Ascending aorta (tissue), 2 donors: ENCODE results near the gene HPS4. TPM values are rescaled to one million over a fixed set of nuclear protein-coding genes. Genes with fewer than 3 reads are reported as not detected.

Source experiments
- DNase-seq, 2 donors: peaks; one replicate each; pipeline ENCODE4 v3.0.0-alpha.2; 2019; ENCODE audit warnings: low spot score in 2 of 2
- H3K27ac ChIP-seq, 2 donors: fragments of 200-600 bp; sonication (generic); one replicate each; pipeline ENCODE4 v1.5.1; 2016 to 2017; ENCODE audit warnings: mild to moderate bottlenecking in 1 of 2
- H3K27me3 ChIP-seq: fragments of 200-600 bp; sonication (generic); one replicate; pipeline ENCODE4 v1.5.1; 2017
- H3K36me3 ChIP-seq, 2 donors: fragments of 200-600 bp; sonication (generic); one replicate each; pipeline ENCODE4 v1.5.1; 2016
- H3K4me1 ChIP-seq, 2 donors: fragments of 200-600 bp; sonication (generic); one replicate each; pipeline ENCODE4 v1.5.1; 2016 to 2017; ENCODE audit warnings: mild to moderate bottlenecking in 1 of 2
- H3K4me3 ChIP-seq, 2 donors: fragments of 200-600 bp; sonication (generic); one replicate each; pipeline ENCODE4 v1.5.1; 2016 to 2017; ENCODE audit warnings: mild to moderate bottlenecking in 1 of 2
- H3K9me3 ChIP-seq, 2 donors: fragments of 200-600 bp; sonication (generic); one replicate each; pipeline ENCODE4 v1.5.1; 2016
- intact Hi-C: fragments of 100-400 bp; cut with DNase I; formaldehyde crosslinking; loops from one replicate; pipeline ENCODE4 v1.15.1; 2023
- total RNA-seq: library from RNA; depleted of rRNA; stranded (reverse); fragments of >200 nt; gene quantifications from one replicate; pipeline ENCODE4 v1.1.0, GENCODE V29; 2016
- TF ChIP-seq, protein P1 (sequence below), 3 experiments: fragments of 200-600 bp in 2 of 3; fragments of 450-650 bp in 1 of 3; sonication (generic) in 2 of 3; IDR thresholded peaks; one replicate each; pipeline ENCODE4 v1.5.1; 2016 to 2019; ENCODE audit warnings: antibody characterized with exemption in 3 of 3, mild to moderate bottlenecking in 1 of 3, moderate library complexity in 1 of 3

The HPS4 gene
- total RNA-seq, 1 donor from 2014 or later: 39.3 TPM

- peak in 1 of 2 donors; percentile 27 for DNase-seq
- Histone ChIP-seq H3K27ac (no peak overlapping the region), H3K4me3 (no peak overlapping the region), H3K27me3 (no peaks in the 10 kb centered on the region), H3K9me3 (no peaks in the 10 kb centered on the region), H3K36me3 (peaks cover 7 to 13% of the 10 kb centered on the region in 2 donors), H3K4me1 (no peaks in the 10 kb centered on the region)
- intact Hi-C loops: no loop called here
- TF ChIP-seq, protein P1, sequence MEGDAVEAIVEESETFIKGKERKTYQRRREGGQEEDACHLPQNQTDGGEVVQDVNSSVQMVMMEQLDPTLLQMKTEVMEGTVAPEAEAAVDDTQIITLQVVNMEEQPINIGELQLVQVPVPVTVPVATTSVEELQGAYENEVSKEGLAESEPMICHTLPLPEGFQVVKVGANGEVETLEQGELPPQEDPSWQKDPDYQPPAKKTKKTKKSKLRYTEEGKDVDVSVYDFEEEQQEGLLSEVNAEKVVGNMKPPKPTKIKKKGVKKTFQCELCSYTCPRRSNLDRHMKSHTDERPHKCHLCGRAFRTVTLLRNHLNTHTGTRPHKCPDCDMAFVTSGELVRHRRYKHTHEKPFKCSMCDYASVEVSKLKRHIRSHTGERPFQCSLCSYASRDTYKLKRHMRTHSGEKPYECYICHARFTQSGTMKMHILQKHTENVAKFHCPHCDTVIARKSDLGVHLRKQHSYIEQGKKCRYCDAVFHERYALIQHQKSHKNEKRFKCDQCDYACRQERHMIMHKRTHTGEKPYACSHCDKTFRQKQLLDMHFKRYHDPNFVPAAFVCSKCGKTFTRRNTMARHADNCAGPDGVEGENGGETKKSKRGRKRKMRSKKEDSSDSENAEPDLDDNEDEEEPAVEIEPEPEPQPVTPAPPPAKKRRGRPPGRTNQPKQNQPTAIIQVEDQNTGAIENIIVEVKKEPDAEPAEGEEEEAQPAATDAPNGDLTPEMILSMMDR (IDR thresholded peaks at IDR 0.05): no peak
Measured at GRCh38 chr22:26446808-26447515, 36.6 kb downstream of the HPS4 start.

DNA sequence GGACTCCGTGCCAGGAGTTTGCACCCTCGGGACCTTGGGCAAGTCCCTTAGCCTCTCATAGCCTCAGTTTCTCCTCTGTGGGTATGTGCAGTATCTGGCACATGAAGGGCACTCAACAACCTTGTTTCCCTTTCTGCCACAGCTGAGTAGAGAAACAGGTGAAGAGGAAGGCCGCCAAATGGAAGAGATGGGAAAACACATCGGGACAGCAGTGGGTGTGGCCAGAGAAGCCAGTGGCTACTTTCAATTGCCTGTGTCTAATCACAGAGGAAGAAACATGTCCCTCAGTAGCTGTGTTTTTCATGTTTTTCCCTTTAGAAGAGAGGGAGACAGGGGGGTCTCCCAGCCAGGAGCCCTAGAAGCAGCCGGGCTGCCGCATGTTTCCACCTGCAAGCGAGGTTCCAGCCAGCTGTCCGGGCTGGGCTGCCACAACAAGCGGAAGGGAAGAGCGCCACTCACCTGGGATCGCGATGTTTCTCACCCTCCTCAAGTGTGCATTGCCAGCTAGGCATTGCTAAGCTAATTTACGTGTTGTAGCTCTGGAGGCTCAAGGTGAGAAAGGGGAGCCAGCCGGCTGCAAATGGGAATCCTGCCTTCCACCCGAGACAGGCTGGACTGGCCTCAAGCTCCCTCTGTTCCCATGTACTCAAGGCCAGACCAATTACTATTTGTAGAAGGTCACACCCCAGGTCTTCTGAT is 37.9 kb downstream of the HPS4 start:
- no peak for DNase-seq
- intact Hi-C loops: no loop called here
- TF ChIP-seq, protein P1 (IDR thresholded peaks at IDR 0.05): no peak
- no peaks in the 10 kb centered on the region for H3K9me3 ChIP-seq
- H3K4me3 ChIP-seq: no peak overlapping the region
- no peaks in the 10 kb centered on the region for H3K27me3 ChIP-seq
- no peaks in the 10 kb centered on the region for H3K4me1 ChIP-seq
- no peak overlapping the region for H3K27ac ChIP-seq
- H3K36me3 ChIP-seq: peaks cover 0 to 2% of the 10 kb centered on the region in 2 donors

DNA sequence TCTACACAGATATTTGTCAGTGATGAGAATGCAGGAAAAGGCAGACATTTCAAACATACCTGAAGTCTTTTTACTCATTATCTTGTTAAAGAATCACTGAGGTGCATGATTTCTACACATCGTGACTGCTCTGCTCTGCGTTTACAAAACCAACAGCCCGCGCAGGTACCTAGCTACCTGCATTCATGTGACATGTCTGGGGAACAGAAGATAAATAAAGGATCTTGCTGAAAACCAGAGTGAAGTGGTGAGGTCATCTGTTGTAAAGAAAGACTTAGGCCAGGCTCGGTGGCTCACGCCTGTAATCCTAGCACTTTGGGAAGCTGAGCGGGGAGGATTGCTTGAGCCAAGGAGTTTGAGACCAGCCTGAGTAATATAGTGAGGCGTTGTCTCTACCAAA is 38.8 kb downstream of the HPS4 start:
- H3K4me3 ChIP-seq: no peak overlapping the region
- no peaks in the 10 kb centered on the region for H3K4me1 ChIP-seq
- no peaks in the 10 kb centered on the region for H3K27me3 ChIP-seq
- intact Hi-C loops: no loop called here
- no peak overlapping the region for H3K27ac ChIP-seq
- DNase-seq: no peak
- no peaks in the 10 kb centered on the region for H3K36me3 ChIP-seq
- H3K9me3 ChIP-seq: no peaks in the 10 kb centered on the region
- TF ChIP-seq, protein P1 (IDR thresholded peaks at IDR 0.05): no peak

- Histone ChIP-seq H3K9me3 (no peaks in the 10 kb centered on the region), H3K36me3 (no peaks in the 10 kb centered on the region), H3K27ac (no peak overlapping the region), H3K4me3 (no peak overlapping the region), H3K27me3 (no peaks in the 10 kb centered on the region), H3K4me1 (no peaks in the 10 kb centered on the region)
- intact Hi-C loops: no loop called here
- TF ChIP-seq, protein P1 (IDR thresholded peaks at IDR 0.05): no peak
- no peak for DNase-seq
Measured at GRCh38 chr22:26443901-26444690, 39.5 kb downstream of the HPS4 start.

- Histone ChIP-seq H3K4me3 (no peak overlapping the region), H3K36me3 (no peaks in the 10 kb centered on the region), H3K27me3 (no peaks in the 10 kb centered on the region), H3K9me3 (no peaks in the 10 kb centered on the region), H3K4me1 (no peaks in the 10 kb centered on the region), H3K27ac (no peak overlapping the region)
- TF ChIP-seq, protein P1 (IDR thresholded peaks at IDR 0.05): no peak
- intact Hi-C loops: no loop called here
- no peak for DNase-seq
Measured at GRCh38 chr22:26442086-26442756, 41.4 kb downstream of the HPS4 start.
